GM19463 (cell line): ENCODE data around the gene XRCC6.
"Not testable (repeated sequence)": the region's sequence is repeated elsewhere in the genome, so short reads cannot be mapped to it uniquely, and the experiment has no call there.

Experiments used
- ATAC-seq: cut with Tn5 transposase; IDR thresholded peaks from one replicate; pipeline ENCODE4 v1.9.1; 2021; ENCODE audit warnings: mild to moderate bottlenecking, moderate library complexity; ENCODE audit not compliant: unreplicated experiment

The XRCC6 gene

DNA sequence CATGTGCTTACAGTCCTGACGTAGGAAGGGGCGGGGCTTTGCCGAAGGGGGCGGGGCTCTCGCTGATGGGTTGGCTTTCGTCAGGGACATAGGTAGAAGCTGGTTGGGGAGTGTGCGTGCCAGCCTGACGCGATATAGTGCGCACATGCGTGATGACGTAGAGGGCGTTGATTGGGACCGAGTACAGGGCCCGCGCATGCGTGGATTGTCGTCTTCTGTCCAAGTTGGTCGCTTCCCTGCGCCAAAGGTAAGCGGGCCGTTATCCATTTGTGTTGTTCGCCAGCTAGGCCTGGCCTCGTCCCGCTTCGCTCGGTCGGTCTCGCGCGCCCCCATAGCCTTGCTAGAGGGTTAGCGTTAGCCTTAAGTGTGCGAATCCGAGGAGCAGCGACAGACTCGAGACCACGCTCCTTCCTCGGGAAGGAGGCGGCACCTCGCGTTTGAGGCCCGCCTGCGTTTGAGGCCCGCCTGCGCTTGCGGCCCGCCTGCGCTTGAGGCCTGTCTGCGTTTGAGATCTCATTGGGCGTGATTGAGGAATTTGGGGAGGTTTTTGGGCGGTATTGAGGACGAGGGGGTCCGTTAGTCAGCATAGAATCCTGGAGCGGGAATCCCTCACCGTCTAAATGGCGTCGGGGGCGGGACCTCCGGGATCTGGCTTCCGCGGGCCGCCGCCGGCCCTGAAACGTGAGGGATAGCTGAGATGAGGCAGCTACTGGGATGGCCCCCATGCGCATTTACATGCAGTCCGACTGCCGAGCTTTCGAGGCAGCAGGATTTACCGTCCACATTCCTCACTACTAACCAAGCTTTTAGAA lies at the start of gene XRCC6:
Gene XRCC6 (plus strand): TSS at position 197 of the 812 bp plus-strand sequence. CDS start 710 bp downstream, outside the sequence.
- peak; percentile 78 for ATAC-seq

DNA sequence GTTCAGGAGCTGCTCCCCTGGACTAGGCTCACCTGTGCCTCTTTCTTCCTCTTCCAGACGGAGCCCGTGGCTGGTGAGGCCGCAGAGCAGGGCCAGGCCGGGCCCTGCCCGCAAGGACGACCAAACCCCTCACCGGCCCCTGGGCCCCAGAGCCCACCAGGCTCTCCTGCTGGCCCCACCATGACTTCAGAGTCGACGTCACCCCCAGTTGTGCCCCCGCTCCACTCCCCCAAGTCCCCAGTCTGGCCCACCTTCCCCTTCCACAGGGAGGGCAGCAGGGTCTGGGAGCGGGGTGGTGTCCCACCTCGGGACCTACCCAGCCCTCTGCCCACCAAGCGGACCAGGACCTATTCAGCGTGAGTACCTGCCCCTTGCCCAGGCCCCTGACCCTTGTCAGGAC lies 49.3 kb upstream of the XRCC6 start:
- no peak for ATAC-seq

DNA sequence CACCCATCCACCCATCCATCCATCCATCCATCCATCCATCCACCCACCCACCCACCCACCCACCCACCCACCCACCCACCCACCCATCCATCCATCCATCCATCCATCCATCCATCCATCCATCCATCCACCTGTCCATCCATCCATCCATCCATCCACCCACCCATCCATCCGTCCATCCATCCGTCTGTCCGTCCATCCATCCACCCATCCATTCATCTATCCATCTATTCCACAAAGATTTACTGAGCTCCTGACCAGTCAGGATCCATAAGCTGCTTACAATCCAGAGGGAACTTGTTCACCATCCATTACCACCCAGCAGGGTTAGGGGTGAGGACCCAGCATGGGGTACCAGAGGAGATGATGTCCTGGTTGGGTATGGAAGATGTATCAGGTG lies 48.8 kb upstream of the XRCC6 start:
- not testable (repeated sequence) for ATAC-seq

DNA sequence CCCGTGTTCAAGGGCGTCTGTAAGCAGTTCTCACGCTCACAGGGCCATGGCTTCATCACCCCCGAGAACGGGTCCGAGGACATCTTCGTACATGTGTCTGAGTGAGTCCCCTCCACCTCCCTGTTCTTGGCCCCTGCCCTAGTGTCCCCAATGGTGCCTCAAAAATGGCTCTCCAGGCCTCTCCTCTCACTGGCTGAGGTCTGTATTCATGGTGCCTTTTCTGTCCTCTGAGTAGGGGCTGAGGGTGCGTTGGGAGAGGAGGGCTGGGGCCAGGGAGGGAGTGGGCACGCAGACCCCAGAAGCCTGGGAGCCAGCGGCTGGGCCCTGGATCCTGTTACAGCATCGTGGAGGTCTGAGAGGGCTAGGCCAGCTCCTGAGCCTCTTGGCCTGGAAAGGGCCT lies 47.4 kb upstream of the XRCC6 start:
- no peak for ATAC-seq

DNA sequence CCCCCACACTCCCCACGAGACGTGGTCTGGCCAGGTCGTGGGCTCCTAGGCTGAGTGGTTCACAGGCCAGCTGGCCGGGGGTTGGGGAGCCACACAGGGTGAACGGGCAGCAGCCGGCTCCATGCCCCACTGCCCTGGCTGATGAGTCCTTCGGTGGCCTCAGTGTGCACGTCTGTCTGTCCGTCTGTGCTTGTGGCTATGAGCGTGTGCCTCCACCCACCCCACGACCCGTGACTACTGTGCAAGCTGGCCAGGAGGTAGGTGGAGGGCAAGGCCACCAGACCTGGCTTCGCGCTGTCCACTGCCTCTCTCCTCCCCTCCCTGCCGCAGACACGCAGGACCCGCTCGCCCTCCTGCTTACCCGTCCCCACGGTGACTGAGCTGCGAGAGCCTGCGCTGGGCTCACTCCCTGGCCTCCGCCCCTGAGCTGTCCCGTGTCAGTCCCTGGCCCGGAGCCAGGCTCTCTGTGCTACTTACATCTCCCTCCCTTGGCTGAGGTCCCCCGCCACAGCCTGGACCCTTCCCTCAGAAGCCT lies 46.2 kb upstream of the XRCC6 start:
- ATAC-seq: no peak

DNA sequence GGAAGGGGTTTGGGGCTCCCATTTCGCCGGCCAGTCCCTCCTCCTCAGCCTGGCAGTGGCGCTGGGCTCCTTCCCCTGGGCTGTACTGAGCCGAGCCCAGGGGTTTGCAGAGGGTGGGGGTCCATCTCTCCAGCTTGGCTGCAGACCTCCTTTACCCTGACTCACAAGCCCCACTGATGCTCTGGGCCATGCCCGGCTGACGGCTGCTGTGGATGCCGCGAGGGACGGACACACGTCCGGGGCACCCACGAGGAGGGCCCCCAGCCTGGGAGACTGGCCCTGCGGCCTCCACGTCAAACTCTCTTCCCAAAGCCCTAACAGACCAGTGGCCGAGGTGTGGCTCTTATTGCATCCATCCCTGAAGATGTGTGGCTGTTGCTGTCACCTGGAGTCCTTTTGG lies 45.6 kb upstream of the XRCC6 start:
- no peak for ATAC-seq

DNA sequence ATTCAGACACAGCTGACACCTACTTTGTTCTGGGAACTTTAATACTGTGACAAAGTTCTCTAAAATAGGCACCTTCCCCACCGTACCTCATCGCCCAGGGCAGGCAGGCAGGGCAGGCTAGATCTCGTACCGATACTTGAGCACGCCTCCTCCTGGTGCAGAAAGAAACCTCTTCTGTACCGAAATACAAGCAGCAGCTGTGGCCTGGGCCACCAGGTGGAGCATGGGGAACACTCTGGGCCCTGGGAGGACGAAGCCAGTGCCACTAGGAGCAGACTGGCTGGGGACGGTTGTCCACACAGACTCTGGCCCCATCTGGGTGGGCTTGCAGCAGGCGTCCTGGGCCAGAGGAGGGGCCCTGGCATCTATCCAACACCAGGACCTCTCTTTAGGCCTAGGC lies 44.2 kb upstream of the XRCC6 start:
- no peak for ATAC-seq

DNA sequence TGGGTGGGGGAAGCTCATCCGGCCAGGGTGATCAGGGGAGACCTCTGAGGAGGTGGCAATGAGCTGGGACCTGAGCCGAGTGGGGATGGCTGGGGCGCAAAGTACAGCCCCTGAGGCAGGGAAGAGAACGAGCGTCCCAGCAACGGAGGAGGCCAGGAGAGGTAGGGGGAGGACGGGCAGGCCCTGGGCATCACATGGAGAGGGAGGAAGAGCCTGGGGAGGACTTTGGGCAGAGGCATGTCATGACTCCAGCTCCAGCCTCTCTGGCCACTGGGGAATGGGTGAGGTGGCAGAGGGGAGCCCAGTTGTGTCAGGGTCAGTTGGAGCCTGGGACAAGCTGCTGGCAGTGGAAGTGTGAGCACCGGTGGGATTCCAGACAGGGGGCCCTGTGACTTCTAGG lies 43.0 kb upstream of the XRCC6 start:
- ATAC-seq: no peak

DNA sequence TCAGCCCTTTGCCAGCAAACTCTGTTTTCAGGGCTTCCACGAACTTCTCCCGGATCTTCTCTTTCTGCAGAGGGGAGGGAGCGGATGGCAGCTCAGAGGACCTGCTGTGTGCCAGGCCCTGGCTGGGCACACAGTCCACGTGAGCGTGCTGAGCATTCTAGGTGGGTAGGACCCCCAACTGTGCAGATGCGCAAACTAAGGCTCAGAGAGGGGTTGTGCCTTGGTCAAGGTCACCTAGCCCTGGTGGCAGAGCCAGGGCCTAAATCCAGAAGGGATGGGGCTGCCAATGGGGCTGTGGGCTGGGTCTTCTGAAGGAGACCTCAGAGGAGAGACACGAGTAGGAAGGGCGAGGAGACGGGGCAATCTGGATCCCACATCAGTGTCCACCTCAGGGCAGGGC lies 42.3 kb upstream of the XRCC6 start:
- no peak for ATAC-seq

DNA sequence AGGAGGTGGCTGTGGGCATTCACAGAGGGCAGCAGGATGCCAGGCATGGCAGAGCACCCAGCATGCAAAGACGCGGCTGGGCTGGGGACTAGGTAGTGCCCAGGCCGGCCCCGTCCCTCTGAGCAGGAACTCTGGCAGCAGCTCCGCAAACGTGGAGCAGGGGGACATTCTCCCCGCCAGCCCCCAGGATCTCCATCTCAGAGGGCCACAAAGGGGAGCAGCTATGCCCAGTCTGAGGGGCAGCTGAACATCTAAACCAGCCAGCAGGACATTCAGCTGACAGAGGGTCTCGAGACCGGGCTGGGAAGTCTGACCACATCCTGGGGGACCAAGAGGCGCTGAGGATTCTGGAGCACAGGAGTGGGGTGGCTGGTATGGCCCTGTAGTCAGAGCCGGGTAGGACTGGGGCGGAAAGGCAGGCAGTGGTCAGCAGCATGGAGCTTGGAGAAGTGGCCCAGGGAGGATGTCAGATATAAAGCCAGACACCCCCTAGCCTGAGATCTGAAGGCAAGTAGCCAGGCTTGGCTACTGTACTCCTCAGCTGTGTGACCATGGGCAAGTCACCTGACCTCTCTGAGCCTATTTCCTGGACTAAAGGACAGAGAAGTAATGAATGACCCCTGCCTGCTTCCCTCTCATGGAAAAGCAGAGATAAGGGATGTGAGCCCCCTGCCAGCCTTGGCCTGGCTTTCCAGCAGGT lies 41.6 kb upstream of the XRCC6 start:
- no peak for ATAC-seq

DNA sequence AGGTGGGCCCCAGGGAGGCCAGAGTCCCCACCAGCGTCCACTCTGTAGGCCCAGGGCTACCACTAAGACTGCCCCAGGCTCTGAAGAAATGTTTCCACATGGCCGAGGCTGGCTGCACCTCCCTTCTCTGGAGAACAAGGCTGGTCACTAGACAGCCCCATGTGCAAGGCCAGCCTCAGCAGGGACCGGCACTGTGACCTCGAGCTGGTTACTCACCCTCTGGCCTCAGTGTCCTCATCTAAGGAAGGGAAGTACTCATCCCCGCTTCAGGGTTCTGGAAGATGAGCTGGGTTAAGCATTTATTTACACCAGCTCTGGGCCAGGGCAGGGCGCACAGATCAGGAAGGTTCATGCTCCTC lies 41.1 kb upstream of the XRCC6 start:
- no peak for ATAC-seq

DNA sequence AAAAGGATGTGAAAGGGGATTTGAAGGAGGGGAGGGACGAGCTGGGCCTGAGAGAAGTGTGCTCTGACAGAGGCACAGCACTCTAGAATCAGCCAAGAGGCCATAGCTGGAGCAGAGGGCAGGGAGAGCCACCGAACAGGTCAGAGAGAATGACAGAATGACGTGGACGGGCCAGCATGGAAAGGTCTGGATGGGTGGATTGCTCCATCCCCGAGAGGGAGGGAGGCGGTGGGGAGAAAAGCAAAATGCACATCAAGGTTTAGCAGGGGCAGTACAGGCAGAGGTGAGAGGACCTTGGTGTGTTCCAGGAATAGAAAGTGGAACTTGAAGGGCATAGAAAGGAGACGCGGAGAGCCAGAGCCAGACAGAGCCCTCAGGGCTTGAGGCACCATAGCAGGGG lies 38.4 kb upstream of the XRCC6 start:
- ATAC-seq: no peak

DNA sequence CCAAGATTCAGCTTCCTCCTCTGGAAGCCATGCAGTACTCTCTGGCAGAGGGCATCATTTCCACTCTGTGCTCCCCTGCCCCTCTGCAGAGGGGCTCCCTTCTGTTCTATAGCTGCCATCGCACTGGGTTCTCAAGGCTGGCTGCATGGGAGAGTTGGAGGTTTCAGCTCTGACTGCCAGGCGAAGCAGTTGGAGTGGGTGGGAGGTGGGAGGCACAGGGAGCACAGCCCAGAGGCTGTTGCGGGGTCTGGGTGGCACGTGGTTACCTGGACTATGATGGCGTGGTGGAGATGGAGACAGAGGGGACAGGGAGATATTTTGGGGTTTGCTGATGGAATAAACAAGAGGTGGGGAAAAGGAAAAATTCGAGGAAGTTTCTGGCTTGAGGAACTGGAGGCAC lies 36.2 kb upstream of the XRCC6 start:
- no peak for ATAC-seq

DNA sequence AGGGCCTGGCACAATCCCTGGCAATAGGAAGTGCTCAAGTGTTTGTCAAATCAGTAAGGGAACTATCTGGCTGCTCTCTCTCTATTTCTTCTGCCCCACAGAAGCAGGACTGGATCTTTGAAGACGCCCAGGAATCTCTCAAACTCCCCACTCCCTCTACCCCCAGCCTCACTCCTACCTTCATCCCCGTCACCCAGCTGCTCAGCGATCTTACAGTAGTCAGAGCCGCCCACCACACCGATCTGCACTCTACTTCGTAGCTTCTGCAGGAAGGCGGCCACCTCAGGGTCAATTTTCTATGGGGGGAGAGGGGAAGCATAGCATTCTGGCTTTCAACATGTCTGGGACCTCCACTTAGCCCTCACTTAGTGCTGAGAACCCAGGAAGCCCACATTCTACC lies 35.2 kb upstream of the XRCC6 start:
- ATAC-seq: no peak

DNA sequence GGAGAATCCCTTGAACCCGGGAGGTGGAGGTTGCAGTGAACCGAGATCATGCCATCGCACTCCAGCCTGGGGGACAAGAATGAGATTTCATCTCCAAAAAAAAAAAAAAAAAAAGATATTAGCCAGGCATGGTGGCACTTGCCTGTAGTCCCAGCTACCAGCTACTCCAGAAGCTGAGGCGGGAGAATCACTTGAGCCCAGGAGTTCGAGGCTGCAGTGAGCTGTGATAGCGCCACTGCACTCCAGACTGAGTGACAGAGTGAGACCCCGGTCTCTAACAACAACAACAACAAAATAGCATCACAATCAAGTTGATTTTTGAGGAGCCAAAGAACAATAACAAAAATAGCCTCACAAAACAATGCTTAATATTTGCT lies 33.8 kb upstream of the XRCC6 start:
- ATAC-seq: no peak

DNA sequence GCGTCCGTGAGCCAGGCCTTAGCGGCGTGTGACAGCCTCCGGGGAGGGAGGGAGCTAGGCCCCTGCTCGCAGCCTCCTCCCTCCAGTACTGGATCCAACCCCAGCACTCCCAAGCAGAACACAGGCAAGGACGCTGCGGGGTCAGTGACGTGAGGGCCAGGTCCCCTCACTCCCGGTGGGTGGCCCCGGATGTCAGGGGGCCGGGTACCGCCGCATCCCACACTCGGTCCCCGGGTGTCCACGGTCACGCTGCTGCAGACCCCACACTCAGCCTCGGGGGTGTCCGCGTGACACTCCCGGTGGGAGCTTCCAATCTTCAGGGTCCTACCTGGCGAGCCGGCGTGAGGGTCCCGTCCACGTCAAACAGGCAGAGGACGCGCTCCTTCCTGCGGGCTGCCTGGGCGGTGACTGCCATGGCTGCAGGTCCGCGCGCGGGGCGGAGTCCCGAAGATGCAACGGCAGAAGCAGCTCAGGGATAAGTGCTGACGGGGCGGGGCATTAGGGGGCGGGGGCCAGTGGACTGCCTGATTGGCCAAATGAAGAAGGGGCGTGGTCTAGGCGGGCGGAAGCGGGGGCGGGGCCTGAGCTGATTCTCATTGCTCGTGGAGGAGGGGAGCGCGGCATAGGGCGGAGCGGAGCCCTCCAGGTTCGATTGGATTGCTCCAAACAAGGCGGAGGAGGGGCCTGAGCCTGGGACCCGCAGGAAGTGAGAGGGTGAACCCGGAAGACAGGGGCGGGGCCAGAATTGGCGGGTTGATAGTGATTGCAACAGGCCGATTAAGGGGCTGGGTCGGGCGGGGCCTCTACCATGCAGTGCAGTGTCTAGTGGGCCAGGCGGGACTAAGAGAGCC lies 31.5 kb upstream of the XRCC6 start, which contains the start of gene PMM1:
Gene PMM1 (minus strand): TSS at position 450 of the 851 bp plus-strand sequence. CDS start 35 bp downstream, at position 415.
- peak; percentile 87 for ATAC-seq

DNA sequence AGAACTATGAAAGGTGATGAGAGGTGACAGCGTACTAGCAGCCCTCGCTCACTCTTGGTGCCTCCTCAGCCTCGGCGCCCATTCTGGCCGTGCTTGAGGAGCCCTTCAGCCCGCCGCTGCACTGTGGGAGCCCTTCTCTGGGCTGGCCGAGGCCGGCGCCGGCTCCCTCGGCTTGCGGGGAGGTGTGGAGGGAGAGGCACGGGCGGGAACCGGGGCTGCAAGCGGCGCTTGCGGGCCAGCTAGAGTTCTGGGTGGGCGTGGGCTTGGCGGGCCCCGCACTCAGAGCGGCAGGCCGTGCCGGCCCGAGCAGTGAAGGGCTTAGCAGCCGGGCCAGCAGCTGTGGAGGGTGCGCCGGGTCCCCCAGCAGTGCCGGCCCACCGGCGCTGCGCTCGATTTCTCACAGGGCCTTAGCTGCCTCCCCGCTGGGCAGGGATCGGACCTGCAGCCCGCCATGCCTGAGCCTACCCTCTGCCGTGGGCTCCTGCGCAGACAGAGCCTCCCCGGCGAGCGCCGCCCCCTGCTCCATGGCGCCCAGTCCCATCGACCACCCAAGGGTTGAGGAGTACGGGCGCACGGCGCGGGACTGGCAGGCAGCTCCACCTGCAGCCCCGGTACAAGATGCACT lies 27.6 kb upstream of the XRCC6 start:
- ATAC-seq: not testable (repeated sequence)

DNA sequence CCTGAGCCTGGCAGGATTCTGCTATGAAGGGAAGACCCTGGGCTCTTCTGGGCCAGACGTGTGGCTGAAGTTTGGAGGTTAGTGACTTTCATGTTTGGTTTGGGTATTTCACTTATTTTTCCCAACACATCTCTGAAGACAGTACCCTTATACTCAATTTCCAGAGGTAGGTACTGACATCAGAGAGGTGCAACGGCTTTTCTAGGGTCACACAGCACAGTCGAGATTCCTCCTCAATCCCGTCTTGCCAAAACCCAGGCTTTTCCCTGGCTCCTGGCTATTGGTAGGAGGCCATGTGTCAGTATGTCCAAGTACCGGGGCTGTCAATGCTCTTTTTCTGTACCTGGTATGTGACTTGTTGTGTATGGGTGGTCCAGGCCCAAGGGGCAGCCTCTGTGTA lies 25.4 kb upstream of the XRCC6 start:
- no peak for ATAC-seq

DNA sequence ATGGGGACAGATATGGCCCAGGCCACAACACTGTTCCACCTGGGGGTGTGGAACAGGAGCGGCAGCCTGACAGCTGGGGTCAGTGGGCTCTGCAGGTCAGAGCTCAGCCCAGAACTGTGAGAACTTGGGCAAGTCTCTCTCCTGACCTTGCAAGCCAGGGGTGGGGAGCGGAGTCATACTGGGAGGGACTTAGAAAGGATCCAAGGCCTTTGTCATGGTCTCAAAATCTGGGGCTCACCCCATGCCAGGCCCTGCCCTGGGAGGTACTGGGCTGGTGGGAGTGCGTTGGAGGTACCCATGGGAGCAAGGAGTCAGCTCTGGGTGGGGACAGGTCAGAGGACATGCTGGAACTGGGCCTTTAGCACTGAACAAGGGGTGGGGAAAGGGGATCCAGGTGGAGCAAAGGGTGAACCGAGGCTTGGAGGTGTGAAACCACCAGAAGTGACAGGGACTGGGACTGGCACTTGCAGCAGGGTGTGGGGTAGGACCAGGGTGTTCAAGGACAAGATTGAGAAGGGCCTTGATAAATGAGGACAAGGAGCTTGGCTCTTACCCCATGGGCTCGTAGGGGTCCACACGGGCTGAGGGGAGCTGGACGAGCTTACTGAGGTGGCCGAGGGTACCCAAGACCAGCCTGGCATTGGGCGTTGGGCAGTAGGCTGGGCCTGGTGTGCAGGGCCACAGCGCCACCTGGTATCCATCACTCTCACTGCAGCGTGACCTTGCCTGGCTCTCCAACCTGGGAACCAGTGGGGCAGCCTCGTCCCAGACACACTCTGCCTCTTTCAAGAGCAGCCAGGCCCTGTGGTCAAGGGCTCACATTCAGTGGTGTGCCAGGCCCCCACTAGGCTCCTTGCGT lies 24.1 kb upstream of the XRCC6 start:
- ATAC-seq: no peak

DNA sequence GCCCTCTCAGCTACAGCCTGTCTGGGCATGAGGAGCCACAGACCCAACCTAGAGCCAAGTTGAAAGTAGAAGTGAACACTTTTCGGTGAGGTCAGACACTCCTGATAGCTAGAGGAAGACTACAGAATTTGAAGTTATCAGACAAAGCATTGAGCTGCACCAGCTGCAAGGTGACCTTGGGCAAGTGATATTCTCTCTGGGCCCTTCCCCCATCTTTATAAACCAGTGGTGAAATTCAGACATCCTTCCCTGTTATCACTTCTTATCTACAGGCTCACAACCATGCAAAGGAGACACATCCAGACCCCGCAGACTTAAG lies 23.5 kb upstream of the XRCC6 start:
- ATAC-seq: no peak
